HG03378 (cell line): ENCODE measurements around the gene PTCD2.

Experiments
- ATAC-seq: cut with Tn5 transposase; IDR thresholded peaks from one replicate; pipeline ENCODE4 v1.9.1; 2021; ENCODE audit warnings: mild to moderate bottlenecking, moderate library complexity; ENCODE audit not compliant: unreplicated experiment

The PTCD2 gene

GRCh38 chr5:72408603-72409002 lies 88.4 kb downstream of the PTCD2 start:
- no peak for ATAC-seq

- no peak for ATAC-seq
Observed at GRCh38 chr5:72410688-72411295, 90.6 kb downstream of the PTCD2 start.

- no peak for ATAC-seq
Observed at GRCh38 chr5:72412283-72413055, 92.3 kb downstream of the PTCD2 start.

DNA sequence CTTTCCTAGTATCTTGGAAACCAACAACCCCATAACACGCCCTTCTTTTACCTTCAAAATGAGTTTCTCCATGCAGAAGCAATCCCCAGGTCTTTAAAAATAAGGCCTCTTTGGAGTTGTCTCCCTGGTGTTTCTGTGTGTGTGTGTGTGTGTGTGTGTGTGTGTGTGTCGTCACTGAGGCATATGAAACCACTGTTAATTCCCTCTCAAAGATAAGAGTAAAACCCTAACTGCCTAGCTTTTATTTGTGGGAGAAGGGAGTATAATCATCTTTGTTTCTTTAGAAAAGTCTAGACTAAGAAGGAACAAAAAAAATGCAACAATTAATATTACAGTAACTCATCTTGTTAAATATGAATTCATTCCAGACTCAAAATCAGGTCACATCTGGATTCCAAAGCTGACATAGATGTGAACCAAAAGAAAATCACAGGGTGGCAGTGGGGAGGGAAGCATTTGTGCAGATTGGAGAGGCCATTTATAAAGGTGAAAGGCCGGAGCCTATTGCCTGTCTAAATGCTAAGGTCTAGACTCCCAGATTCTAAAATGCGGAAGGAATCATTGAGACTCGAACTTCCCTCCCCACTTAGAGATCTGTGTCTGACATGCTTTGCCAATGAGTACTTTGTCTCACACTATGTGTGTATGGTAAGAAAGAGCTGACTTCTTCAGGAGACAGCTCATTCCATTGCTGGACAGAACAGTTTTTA lies 95.6 kb downstream of the PTCD2 start:
- ATAC-seq = no peak

GRCh38 chr5:72417333-72418062 lies 97.3 kb downstream of the PTCD2 start:
- no peak for ATAC-seq
